ENCODE measurements around the gene ADAMTS14.

Gene ADAMTS14

GRCh38 chr10:70690589-70690988, 18.3 kb downstream of the ADAMTS14 start:
- ATAC-seq, result no peak
- TF ChIP-seq BACH2 (CRISPR knock-in tag; IDR thresholded peaks at IDR 0.05; ENCODE audit: borderline replicate concordance), result no peak

GRCh38 chr10:70691611-70692010, 19.3 kb downstream of the ADAMTS14 start:
- TF ChIP-seq ZFP3 (CRISPR knock-in tag; IDR thresholded peaks at IDR 0.05), result no peak
- TF ChIP-seq ISL1 (CRISPR knock-in tag; IDR thresholded peaks at IDR 0.05), result no peak
- TF ChIP-seq CREB5 (CRISPR knock-in tag; IDR thresholded peaks at IDR 0.05; ENCODE audit: low read depth), result no peak
- no peak for TF ChIP-seq OSR1 (CRISPR knock-in tag; IDR thresholded peaks at IDR 0.05)
- no peak for ATAC-seq

GRCh38 chr10:70692043-70692603, 19.8 kb downstream of the ADAMTS14 start:
- ATAC-seq, result no peak
- TF ChIP-seq ZNF8 (CRISPR knock-in tag; IDR thresholded peaks at IDR 0.05) (no peak), BACH2 (CRISPR knock-in tag; IDR thresholded peaks at IDR 0.05; ENCODE audit: borderline replicate concordance) (no peak), PPARA (CRISPR knock-in tag; IDR thresholded peaks at IDR 0.05; ENCODE audit: borderline replicate concordance) (no peak)

GRCh38 chr10:70693619-70694335, 21.5 kb downstream of the ADAMTS14 start:
- no peak for TF ChIP-seq PATZ1 (CRISPR knock-in tag; IDR thresholded peaks at IDR 0.05; ENCODE audit: borderline replicate concordance)
- no peak for TF ChIP-seq SNAI2 (CRISPR knock-in tag; IDR thresholded peaks at IDR 0.05)
- no peak for TF ChIP-seq RARB (CRISPR knock-in tag; IDR thresholded peaks at IDR 0.05)
- 0 out of 2 replicates have a peak, but pooled peaks have one; percentile 15 for TF ChIP-seq CSRNP3 (CRISPR knock-in tag; IDR thresholded peaks at IDR 0.05)
- no peak for TF ChIP-seq ZNF8 (CRISPR knock-in tag; IDR thresholded peaks at IDR 0.05)
- 0 out of 2 replicates have a peak, but pooled peaks have one; percentile 41 for TF ChIP-seq TSHZ2 (CRISPR knock-in tag; IDR thresholded peaks at IDR 0.05)
- no peak for TF ChIP-seq TOX (CRISPR knock-in tag; IDR thresholded peaks at IDR 0.05; ENCODE audit: borderline replicate concordance)
- TF ChIP-seq OSR1 (CRISPR knock-in tag; IDR thresholded peaks at IDR 0.05), result no peak
- no peak for TF ChIP-seq PPARA (CRISPR knock-in tag; IDR thresholded peaks at IDR 0.05; ENCODE audit: borderline replicate concordance)
- peak; percentile 99 for TF ChIP-seq TCF4 (CRISPR knock-in tag; IDR thresholded peaks at IDR 0.05; ENCODE audit: borderline replicate concordance)
- no peak for TF ChIP-seq CSDC2 (CRISPR knock-in tag; IDR thresholded peaks at IDR 0.05)
- no peak for TF ChIP-seq BACH2 (CRISPR knock-in tag; IDR thresholded peaks at IDR 0.05; ENCODE audit: borderline replicate concordance)
- no peak for TF ChIP-seq ZC3H10 (CRISPR knock-in tag; IDR thresholded peaks at IDR 0.05)
- TF ChIP-seq ZFP30 (CRISPR knock-in tag; IDR thresholded peaks at IDR 0.05), result no peak; the same call in 1 of the 2 replicates
- no peak for TF ChIP-seq ESRRG (CRISPR knock-in tag; IDR thresholded peaks at IDR 0.05)
- TF ChIP-seq POU6F1 (CRISPR knock-in tag; IDR thresholded peaks at IDR 0.05; ENCODE audit: borderline replicate concordance, low read depth), result no peak
- no peak for TF ChIP-seq ISL1 (CRISPR knock-in tag; IDR thresholded peaks at IDR 0.05)
- no peak for TF ChIP-seq ZNF70 (CRISPR knock-in tag; IDR thresholded peaks at IDR 0.05)
- TF ChIP-seq ZNF565 (CRISPR knock-in tag; conservative IDR thresholded peaks at IDR 0.05; ENCODE audit: low read depth), result no peak
- no peak for TF ChIP-seq ARNTL (CRISPR knock-in tag; IDR thresholded peaks at IDR 0.05; ENCODE audit: borderline replicate concordance, low read depth)
- no peak for TF ChIP-seq CREB5 (CRISPR knock-in tag; IDR thresholded peaks at IDR 0.05; ENCODE audit: low read depth)
- peak; percentile 88 for ATAC-seq

Data from SK-N-SH treated with all-trans-retinoic acid at 6 μM for 48 hours (cell line).